Pulmonary artery endothelial cell (primary cell): ENCODE results near the gene CBR3. TPM values are rescaled to one million over a fixed set of nuclear protein-coding genes. Genes with fewer than 3 reads are reported as not detected.

ENCODE experiments used
- DNase-seq: peaks from one replicate; pipeline ENCODE4 v3.0.0-alpha.2; 2011; ENCODE audit warnings: low read depth, low spot score
- total RNA-seq: library from RNA; depleted of rRNA; stranded (reverse); fragments of >200 nt; gene quantifications from 2 replicates; pipeline ENCODE4 v1.2.3, GENCODE V29; 2014

CBR3 gene
- total RNA-seq, 1 donor from 2014 or later, result 20.2 TPM

- no peak for DNase-seq
Observed at GRCh38 chr21:36155603-36156338, 20.9 kb downstream of the CBR3 start.

DNA sequence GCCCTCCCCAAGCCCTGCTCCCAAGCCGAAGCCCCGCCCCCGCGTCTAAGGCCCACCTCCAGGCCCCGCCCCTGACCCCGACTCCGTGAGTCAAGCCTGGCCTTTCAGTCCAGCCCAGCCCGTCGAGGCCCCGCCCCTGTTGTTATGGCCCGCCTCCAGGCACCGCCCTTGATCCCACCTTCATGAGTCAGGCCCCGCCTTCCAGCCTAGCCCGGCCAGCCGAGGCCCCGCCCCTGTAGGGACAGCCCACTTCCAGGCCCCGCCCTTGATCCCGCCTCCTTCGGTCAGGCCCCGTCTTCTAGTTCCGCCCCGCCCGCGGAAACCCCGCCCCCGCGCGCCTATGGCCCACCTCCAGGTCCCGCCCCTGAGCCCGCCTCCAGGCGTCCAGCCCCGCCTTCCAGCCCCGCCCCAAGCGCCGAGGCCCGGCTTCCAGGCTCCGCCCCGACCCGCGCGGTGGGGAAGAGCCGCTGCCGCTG, 21.5 kb downstream of the CBR3 start:
- peak; percentile 96 for DNase-seq

GRCh38 chr21:36156815-36157670, 22.2 kb downstream of the CBR3 start, which contains the start of gene DOP1B:
DOP1B (plus strand) TSS chr21:36156824; CDS start chr21:36164734, 7,910 bp downstream.
- DNase-seq, result no peak

- DNase-seq, result no peak
Observed at GRCh38 chr21:36159356-36159921, 24.6 kb downstream of the CBR3 start.

DNA sequence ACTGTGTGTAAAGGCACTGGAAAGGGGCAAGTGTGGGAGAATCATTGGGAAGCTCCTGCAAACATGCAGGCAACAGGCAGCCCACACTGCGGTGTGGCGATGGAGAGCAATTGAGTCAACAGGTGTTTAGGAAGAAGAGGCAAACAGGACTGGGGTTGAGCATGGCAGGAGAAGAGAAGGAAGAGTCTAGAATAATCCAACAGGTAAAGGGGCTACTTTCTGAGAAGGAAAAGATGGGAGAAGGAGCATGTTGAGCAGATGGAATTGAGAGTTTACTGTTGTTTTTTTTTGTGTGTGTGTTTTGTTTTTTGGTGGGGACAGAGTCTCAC, 25.9 kb downstream of the CBR3 start:
- no peak for DNase-seq

- no peak for DNase-seq
Observed at GRCh38 chr21:36162631-36163030, 27.8 kb downstream of the CBR3 start.

DNA sequence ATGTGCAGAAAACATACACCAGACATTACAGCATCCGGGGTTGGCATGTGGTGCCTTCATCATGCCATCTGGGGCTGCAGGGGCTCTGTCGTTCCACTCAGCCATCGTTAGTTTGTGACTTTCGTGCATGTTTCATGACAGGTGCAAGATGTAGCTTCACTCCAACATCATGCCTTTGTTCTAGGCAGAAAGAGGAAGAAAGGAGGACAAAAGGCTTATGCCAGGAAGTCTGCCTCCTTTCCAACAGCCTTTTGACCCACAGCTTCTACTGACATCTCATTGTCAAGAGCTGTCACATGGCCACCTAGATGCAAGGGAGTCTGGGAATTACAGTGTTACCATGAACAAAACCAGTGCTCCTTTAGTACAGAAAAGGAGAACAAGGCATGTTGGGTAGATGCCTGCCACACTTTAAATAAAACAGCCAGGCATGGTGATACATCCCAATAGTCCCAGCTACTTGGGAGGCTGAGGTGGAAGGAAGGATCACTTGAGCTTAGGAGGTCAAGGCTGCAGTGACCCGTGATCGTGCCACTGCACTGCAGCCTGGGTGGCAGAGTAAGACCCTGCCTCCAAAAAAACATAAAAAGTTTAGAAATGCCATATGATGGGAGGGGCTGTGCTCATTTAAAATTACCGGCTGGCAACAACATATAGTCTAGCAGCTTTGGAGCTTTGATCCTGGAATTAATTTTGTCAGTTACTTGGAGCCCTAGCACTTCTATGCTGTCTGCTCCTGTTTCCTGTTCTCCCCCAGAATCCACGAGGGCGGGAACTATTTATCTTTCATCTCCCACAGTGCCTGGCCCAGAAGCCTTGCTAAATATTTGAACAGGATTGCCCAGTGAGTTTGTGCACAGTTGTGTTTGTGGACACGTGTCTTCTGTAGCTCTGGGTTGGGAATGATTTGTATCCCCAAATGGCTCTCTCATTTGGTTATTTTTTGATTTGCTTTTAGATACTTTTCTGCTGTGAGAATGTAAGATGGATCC, 29.2 kb downstream of the CBR3 start:
- no peak for DNase-seq

- DNase-seq, result no peak
Observed at GRCh38 chr21:36165356-36165755, 30.5 kb downstream of the CBR3 start.

GRCh38 chr21:36166705-36167104, 31.8 kb downstream of the CBR3 start:
- DNase-seq, result no peak

DNA sequence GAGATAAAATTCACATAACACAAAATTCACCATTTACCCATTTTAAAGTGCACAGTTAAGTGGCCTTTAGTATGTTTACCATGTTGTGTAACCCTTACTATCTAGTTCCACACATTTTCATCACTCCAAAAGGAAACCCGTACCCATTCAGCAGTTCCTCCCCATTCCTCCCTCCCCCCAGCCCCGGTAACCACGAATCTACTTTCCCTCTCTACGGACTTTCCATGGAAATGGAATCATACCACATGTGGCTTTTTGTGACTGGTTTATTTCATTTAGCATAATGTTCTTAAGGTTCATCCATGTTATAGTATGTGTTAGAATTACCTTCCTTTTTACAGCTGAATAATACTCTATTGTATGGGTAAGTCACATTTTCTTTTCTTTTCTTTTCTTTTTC, 32.7 kb downstream of the CBR3 start:
- no peak for DNase-seq

- no peak for DNase-seq
Observed at GRCh38 chr21:36169470-36170128, 34.7 kb downstream of the CBR3 start.

- no peak for DNase-seq
Observed at GRCh38 chr21:36170823-36171222, 35.9 kb downstream of the CBR3 start.

DNA sequence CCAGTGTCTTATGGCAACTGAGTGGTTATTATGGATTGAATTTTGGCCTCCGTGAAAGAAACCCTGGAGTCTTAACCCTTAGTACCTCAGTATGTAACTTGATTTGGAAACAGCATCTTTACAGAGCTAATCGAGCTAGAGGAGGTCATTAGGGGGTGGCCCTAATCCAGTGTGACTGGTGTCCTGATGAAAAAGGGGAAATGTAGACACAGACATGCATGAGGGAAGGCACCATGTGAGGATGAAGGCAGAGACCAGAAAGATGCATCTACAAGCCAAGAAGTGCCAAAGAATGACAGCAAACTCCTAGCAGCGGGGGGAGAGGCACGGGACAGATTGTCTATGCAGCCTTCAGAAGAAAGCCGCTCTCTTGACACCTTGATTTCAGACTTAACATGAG, 36.5 kb downstream of the CBR3 start:
- DNase-seq, result no peak

DNA sequence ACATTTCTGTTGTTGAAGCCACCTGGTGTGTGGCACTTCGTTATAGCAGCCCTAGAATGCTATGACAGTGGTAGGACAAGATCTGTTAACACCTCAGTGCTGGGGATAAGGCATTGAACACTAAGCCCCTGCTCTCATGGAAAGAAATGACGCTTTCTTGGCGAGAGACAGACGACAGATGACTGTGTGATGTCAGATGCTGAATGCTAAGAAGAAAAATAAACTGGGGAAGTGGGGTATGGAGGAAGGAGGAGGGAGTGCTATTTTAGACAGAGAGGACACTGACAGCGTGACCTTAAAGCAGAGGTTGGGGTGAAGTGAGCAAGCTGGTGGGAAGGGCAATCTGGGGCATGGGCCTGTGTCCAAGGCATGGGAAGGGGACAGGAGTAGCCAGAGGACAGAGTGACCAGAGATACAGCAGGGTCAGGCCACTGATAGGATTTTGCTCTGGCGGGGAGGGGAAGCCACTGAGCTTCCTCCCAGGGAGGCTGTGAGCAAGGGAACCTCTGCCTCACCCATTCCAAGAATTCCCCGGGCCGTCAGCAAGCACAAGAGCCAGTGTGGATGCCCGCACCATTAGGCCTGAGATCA, 37.0 kb downstream of the CBR3 start:
- no peak for DNase-seq

- DNase-seq, result no peak
Observed at GRCh38 chr21:36174780-36175179, 39.9 kb downstream of the CBR3 start.

DNA sequence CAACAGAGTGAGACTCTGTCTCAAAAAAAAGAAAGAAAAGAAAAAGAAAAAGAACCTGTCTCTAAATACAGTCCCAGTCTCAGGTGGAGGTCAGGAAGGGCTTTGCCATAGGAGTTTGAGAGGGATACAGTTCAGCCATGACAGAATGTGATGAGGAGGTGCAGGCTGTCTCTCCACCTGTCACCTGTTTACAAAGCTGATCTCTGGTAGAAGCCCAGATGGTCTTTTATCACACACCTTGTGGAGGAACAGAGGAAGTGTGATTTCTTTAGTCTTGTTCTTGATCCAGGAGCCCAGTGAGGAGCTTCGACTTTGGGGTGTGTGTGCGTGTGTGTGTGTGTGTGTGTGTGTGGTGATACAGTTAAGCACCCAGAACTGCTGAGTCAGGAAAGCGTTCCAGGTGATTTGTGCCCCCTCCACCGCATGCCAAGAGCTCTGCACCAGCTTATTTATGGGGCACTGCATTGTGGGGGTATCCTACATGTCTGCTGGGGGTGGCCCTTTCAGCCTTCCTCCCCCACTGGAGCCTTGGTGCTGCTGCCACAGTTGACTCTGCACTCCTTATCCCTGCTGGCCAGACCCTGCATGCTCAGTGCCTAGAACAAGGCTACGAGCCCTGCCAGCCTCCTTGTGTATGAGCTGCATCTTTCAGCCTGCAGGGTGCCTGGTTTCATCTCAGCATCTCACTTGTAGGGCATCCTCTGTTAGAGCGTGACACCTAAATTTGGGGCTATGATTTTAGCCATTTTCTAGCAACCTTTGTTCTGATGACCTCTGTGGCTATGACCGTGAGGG, 41.1 kb downstream of the CBR3 start:
- DNase-seq, result no peak

- no peak for DNase-seq
Observed at GRCh38 chr21:36178349-36178748, 43.5 kb downstream of the CBR3 start.

GRCh38 chr21:36179145-36179544, 44.3 kb downstream of the CBR3 start:
- no peak for DNase-seq

- no peak for DNase-seq
Observed at GRCh38 chr21:36180963-36181362, 46.1 kb downstream of the CBR3 start.
